Epithelial cell of proximal tubule (primary cell): ENCODE results near the gene USP6NL. TPM values are rescaled to one million over a fixed set of nuclear protein-coding genes. Genes with fewer than 3 reads are reported as not detected.

ENCODE experiments used
- DNase-seq: peaks from one replicate; pipeline ENCODE4 v3.0.0-alpha.2; 2011; ENCODE audit warnings: low read depth
- H3K4me3 ChIP-seq: 2 replicates; pipeline ENCODE4 v1.5.1; 2011; ENCODE audit warnings: low read depth, mild to moderate bottlenecking, low read length
- total RNA-seq: library from RNA; depleted of rRNA; stranded (reverse); fragments of >200 nt; gene quantifications from 2 replicates; pipeline ENCODE4 v1.2.3, GENCODE V29; 2015
- TF ChIP-seq, protein P1 (sequence below): conservative IDR thresholded peaks from 2 replicates; pipeline ENCODE4 v1.5.1; 2012; ENCODE audit warnings: low read depth, mild to moderate bottlenecking, low read length

USP6NL gene
- total RNA-seq, 1 donor from 2014 or later = 14.7 TPM

DNA sequence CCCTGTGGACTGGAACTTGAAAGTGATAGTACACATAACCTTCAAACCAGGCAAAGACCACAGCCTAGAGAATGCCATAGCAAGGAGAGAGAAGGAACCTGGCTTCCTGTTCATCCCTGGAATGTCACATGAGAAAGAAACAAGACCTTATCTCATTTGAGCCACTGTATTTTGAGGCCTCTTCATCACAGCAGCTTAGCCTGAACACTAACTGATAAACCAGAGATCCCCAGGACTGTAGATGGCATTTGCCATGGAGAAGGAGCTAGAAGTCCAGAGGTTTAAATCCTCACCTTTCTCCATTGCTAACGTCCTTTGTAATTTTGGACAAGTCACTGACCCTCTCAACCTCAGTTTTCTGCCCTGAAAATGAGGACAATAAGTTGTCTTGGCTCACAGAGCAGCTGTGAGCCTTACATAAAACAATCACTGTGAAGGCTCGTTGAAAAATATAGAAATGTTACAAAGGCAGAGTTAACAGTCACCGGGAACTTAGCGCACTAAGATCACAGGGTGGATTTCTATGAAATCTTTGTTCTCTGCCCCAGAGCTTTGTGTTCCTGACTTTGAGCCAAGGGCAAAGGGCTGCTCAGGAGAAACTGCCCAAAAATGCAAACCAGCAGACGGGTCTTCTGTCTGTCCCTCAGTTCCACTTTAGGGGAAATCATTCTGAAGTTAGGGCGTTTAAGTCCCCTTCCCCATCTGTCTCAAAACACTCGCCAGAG lies 197.0 kb downstream of the USP6NL start:
- TF ChIP-seq, protein P1, sequence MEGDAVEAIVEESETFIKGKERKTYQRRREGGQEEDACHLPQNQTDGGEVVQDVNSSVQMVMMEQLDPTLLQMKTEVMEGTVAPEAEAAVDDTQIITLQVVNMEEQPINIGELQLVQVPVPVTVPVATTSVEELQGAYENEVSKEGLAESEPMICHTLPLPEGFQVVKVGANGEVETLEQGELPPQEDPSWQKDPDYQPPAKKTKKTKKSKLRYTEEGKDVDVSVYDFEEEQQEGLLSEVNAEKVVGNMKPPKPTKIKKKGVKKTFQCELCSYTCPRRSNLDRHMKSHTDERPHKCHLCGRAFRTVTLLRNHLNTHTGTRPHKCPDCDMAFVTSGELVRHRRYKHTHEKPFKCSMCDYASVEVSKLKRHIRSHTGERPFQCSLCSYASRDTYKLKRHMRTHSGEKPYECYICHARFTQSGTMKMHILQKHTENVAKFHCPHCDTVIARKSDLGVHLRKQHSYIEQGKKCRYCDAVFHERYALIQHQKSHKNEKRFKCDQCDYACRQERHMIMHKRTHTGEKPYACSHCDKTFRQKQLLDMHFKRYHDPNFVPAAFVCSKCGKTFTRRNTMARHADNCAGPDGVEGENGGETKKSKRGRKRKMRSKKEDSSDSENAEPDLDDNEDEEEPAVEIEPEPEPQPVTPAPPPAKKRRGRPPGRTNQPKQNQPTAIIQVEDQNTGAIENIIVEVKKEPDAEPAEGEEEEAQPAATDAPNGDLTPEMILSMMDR = no peak
- no peak overlapping the region for H3K4me3 ChIP-seq
- no peak for DNase-seq

DNA sequence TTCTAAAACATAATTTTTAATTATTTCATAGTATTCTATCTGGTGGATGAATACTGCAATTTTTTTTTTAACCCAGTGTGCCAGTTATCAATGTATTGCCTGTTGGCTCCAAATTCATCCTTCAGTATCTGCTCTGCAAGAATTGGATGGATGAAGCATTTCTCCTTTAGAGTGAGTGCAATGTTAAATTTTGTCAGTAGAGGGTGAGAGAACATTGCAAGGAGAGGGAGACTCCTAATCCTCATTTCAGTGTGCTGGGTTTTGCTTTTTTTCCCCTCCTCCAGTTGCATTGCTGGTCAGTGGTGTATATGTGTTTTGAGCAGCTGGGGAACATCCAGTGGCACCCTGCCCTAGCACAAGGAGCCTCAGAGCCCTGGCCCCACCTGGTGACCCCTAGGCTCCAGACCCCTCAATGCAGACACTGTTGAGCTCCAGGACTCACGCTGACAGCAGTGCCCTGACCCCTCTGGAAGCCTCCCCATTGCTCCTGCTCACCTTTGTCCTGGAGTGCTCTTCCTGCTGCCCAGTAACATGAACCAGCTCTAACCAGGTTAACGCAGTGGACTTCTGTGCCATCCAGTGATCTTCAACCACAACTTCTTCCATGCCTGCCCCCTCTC lies 199.4 kb downstream of the USP6NL start:
- TF ChIP-seq, protein P1 = peak; percentile 19
- no peak for DNase-seq

DNA sequence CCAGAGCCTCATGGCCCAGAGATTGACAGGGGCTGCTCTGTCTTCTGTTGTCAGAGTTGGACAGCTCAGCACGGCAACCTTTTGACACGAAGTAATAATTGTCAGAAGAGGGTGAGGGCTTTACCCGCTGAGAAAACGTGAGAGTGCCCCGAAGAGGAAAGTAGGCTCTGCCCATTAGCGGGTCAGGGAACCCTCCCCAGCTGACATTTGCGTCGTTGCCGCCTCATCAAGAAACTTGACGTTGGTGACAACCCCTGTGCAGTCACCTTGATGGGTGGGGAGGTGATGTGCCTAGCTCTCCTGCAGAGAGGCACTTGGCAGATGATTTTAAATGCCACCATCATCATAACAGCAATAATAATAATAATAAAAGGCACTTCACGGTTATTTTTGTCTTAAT lies 202.1 kb downstream of the USP6NL start:
- TF ChIP-seq, protein P1 = no peak
- no peak overlapping the region for H3K4me3 ChIP-seq
- DNase-seq = no peak

More for the DNA sequence above, 199.4 kb downstream of the USP6NL start:
- no peak overlapping the region for H3K4me3 ChIP-seq

DNA sequence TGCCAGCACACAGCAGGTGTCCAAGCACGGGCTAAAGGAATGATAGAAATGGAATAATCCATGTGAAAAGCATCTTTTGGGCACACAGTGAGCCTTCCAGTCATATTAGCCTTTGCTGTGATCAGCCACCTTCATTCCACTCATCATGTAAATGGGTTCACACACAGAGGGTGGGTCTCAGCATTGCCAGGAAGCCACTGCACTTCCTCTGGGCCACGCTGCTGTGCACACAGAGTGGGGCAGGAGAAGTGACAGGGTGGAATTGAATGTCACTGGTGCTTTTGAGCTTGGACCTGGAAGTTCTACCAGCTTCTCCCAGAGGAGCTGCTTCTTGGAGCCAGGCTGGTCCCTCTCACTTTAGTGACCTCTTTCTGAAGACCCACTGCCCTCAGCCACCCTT lies 203.5 kb downstream of the USP6NL start:
- DNase-seq = no peak
- TF ChIP-seq, protein P1 = no peak
- no peak overlapping the region for H3K4me3 ChIP-seq

DNA sequence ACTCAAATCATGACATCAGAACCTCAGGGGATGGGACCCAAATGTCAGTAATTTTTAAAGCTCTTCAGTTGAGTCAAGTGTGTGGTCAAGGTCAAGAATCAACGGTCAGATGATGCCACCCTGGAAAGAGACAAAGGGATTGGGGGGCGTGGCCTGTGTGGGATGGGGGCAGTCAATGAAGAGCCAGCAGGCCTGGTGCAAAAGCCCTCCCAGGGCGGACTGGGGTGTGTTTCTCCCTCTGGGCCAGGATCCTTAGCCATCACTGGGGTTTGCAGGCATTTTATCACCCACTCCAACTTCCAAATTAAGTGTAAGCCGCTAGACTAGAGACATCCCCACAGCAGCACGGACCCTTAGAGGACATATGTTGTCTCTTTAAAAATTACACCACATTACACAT lies 204.7 kb downstream of the USP6NL start:
- TF ChIP-seq, protein P1 = no peak
- no peak overlapping the region for H3K4me3 ChIP-seq
- DNase-seq = no peak

DNA sequence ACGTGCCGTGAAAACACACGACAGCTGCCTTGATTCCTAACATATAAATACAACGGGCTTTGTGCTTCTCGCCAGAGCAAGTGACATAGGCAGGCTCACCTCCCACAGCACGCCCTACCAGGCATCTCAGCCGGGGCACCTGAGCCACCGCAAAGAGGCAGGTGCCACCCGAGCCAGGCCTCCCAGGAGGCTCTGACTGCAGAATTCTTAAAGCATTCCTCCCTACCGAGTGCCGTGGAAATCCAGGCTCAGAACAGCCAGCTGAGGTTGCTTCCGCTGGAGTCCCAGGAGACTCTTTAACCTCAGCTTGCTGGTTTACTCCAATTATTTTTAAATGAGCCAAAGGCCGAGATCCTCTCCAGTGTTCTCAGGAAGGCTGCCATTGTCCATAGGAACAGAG lies 206.5 kb downstream of the USP6NL start:
- H3K4me3 ChIP-seq = no peak overlapping the region
- DNase-seq = no peak
- TF ChIP-seq, protein P1 = no peak

Other genes starting within 250 kb of the USP6NL start
- gene ECHDC3, start 130.7 kb upstream of the USP6NL start, total RNA-seq = 20.2 and 26.3 TPM in 2 replicates
- gene PROSER2, start 211.7 kb upstream of the USP6NL start, total RNA-seq = 91.6 and 112 TPM in 2 replicates